GM23338 (cell line): ENCODE measurements around the gene PNPLA2. TPM values are rescaled to one million over a fixed set of nuclear protein-coding genes. Genes with fewer than 3 reads are reported as not detected.

Source experiments
- ATAC-seq: fragments of 200-7000 bp; cut with Tn5 transposase; 3 replicates; pipeline ENCODE4 v1.9.1; 2020
- DNase-seq: peaks from one replicate; pipeline ENCODE4 v3.0.0-alpha.2; 2015; ENCODE audit warnings: low spot score
- H2AFZ ChIP-seq: fragments of 200-600 bp; sonication (generic); 2 replicates; pipeline ENCODE4 v1.8.0; 2016; ENCODE audit warnings: antibody characterized with exemption, mild to moderate bottlenecking, moderate library complexity
- H3F3A ChIP-seq: fragments of 200-600 bp; sonication (generic); replicated peaks from 2 replicates; pipeline ENCODE4 v1.8.0; 2017; ENCODE audit warnings: antibody characterized with exemption, mixed run types, low read depth
- H3K27ac ChIP-seq: fragments of 200-600 bp; sonication (generic); 2 replicates; pipeline ENCODE4 v1.6.1; 2016; ENCODE audit warnings: low read depth
- H3K27me3 ChIP-seq: fragments of 200-600 bp; sonication (generic); 2 replicates; pipeline ENCODE4 v1.8.0; 2016; ENCODE audit warnings: mild to moderate bottlenecking, mixed run types, moderate library complexity; ENCODE audit not compliant: insufficient read depth
- H3K36me3 ChIP-seq: fragments of 200-600 bp; sonication (generic); 2 replicates; pipeline ENCODE4 v1.8.0; 2016; ENCODE audit warnings: mild to moderate bottlenecking; ENCODE audit not compliant: insufficient read depth
- H3K4me1 ChIP-seq: fragments of 200-600 bp; sonication (generic); 2 replicates; pipeline ENCODE4 v1.8.0; 2016; ENCODE audit warnings: mild to moderate bottlenecking, moderate library complexity; ENCODE audit not compliant: insufficient read depth
- H3K4me2 ChIP-seq: fragments of 200-600 bp; sonication (generic); 2 replicates; pipeline ENCODE4 v1.7.1; 2017; ENCODE audit warnings: mixed run types
- H3K4me3 ChIP-seq: fragments of 200-600 bp; sonication (generic); 2 replicates; pipeline ENCODE4 v1.6.1; 2016; ENCODE audit warnings: mixed run types
- H3K79me2 ChIP-seq: fragments of 200-600 bp; sonication (generic); replicated peaks from 2 replicates; pipeline ENCODE4 v1.8.0; 2017; ENCODE audit warnings: mild to moderate bottlenecking; ENCODE audit not compliant: insufficient read depth
- H3K9me2 ChIP-seq: fragments of 200-600 bp; sonication (generic); 2 replicates; pipeline ENCODE4 v1.8.0; 2017; ENCODE audit not compliant: insufficient read depth
- H4K20me1 ChIP-seq: fragments of 200-600 bp; sonication (generic); replicated peaks from 2 replicates; pipeline ENCODE4 v1.8.0; 2017; ENCODE audit warnings: mild to moderate bottlenecking; ENCODE audit not compliant: insufficient read depth
- H3K27ac Mint-ChIP-seq: 2 replicates; pipeline ENCODE4 v1.8.0; 2020; ENCODE audit warnings: inconsistent platforms, mild to moderate bottlenecking, moderate library complexity, mixed read lengths
- H3K27me3 Mint-ChIP-seq: 3 replicates; pipeline ENCODE4 v1.8.0; 2022; ENCODE audit warnings: low read depth, mild to moderate bottlenecking, moderate library complexity, mixed read lengths, inconsistent platforms; ENCODE audit not compliant: insufficient read depth, poor library complexity
- H3K36me3 Mint-ChIP-seq: 3 replicates; pipeline ENCODE4 v1.8.0; 2021; ENCODE audit warnings: low read depth, mild to moderate bottlenecking, inconsistent platforms, moderate library complexity, mixed read lengths
- H3K4me1 Mint-ChIP-seq: 3 replicates; pipeline ENCODE4 v1.8.0; 2020; ENCODE audit warnings: mild to moderate bottlenecking, inconsistent platforms, mixed read lengths
- H3K4me3 Mint-ChIP-seq: 3 replicates; pipeline ENCODE4 v1.8.0; 2021; ENCODE audit warnings: moderate library complexity, mild to moderate bottlenecking, inconsistent platforms, mixed read lengths
- H3K9me3 Mint-ChIP-seq: 3 replicates; pipeline ENCODE4 v1.8.0; 2020; ENCODE audit warnings: moderate library complexity, mild to moderate bottlenecking, inconsistent platforms, mixed read lengths
- CREB1 ChIP-seq: fragments of 250-450 bp; sonication (Bioruptor Pico); IDR thresholded peaks from 2 replicates; pipeline ENCODE4 v1.5.0; 2020; ENCODE audit warnings: low read depth, mild to moderate bottlenecking, moderate library complexity
- EZH2 ChIP-seq: fragments of 200-600 bp; sonication (generic); IDR thresholded peaks from one replicate; pipeline ENCODE4 v1.8.0; 2017; ENCODE audit warnings: antibody characterized with exemption, mild to moderate bottlenecking, low read depth; ENCODE audit not compliant: unreplicated experiment
- EZH2phosphoT487 ChIP-seq: fragments of 200-600 bp; sonication (generic); IDR thresholded peaks from one replicate; pipeline ENCODE4 v1.8.1; 2018; ENCODE audit warnings: antibody characterized with exemption; ENCODE audit not compliant: unreplicated experiment
- JUNB ChIP-seq: IDR thresholded peaks from one replicate; pipeline ENCODE4 v1.6.1; 2016; ENCODE audit warnings: antibody characterized with exemption; ENCODE audit not compliant: unreplicated experiment
- NANOG ChIP-seq: IDR thresholded peaks from 2 replicates; pipeline ENCODE4 v1.6.1; 2016; ENCODE audit warnings: antibody characterized with exemption, borderline replicate concordance
- POLR2AphosphoS5 ChIP-seq: IDR thresholded peaks from 2 replicates; pipeline ENCODE4 v1.6.1; 2016; ENCODE audit warnings: antibody characterized with exemption, low read depth
- ZNF114 ChIP-seq: fragments of 250-450 bp; sonication (Bioruptor Pico); IDR thresholded peaks from 2 replicates; pipeline ENCODE4 v1.5.0; 2020; ENCODE audit warnings: mild to moderate bottlenecking, moderate library complexity
- ZNF331 ChIP-seq: fragments of 250-450 bp; sonication (Bioruptor Pico); IDR thresholded peaks from 2 replicates; pipeline ENCODE4 v1.5.0; 2020; ENCODE audit warnings: low read depth, mild to moderate bottlenecking, moderate library complexity
- polyA plus RNA-seq: library from polyadenylated mRNA; unstranded; fragments of >200 nt; fragmentation: Nextera tagmentation; extraction: Ambion mirVana; gene quantifications from 2 replicates; pipeline ENCODE4 v1.2.1, GENCODE V29; 2016
- total RNA-seq: library from RNA; depleted of rRNA; stranded (reverse); fragments of >200 nt; shearing (Covaris generic); gene quantifications from 2 replicates; pipeline ENCODE4 v1.2.3, GENCODE V29; 2014
- TF ChIP-seq, protein P1 (sequence below): IDR thresholded peaks from 2 replicates; pipeline ENCODE4 v1.6.1; 2016; ENCODE audit warnings: antibody characterized with exemption
- TF ChIP-seq, protein P2 (sequence below), 2 experiments: fragments of 200-600 bp in 1 of 2; sonication (generic) in 1 of 2; conservative IDR thresholded peaks; 2 replicates each; pipeline versions ENCODE4 v1.5.1 to v1.6.1; 2016 to 2017; ENCODE audit warnings: antibody characterized with exemption in 2 of 2, low read depth in 2 of 2, mild to moderate bottlenecking in 2 of 2, moderate library complexity in 1 of 2

The PNPLA2 gene
- total and polyA plus RNA-seq, 2 experiments from 2014 or later: 31.1 to 45.6 TPM

- H3K4me1 ChIP-seq: peaks cover 15% of the 10 kb centered on the region; the same call in 1 of the 2 replicates
- TF ChIP-seq NANOG: no peak
- TF ChIP-seq CREB1: no peak
- no peak for TF ChIP-seq EZH2
- no peak for TF ChIP-seq ZNF114 (CRISPR knock-in tag)
- TF ChIP-seq, protein P1, sequence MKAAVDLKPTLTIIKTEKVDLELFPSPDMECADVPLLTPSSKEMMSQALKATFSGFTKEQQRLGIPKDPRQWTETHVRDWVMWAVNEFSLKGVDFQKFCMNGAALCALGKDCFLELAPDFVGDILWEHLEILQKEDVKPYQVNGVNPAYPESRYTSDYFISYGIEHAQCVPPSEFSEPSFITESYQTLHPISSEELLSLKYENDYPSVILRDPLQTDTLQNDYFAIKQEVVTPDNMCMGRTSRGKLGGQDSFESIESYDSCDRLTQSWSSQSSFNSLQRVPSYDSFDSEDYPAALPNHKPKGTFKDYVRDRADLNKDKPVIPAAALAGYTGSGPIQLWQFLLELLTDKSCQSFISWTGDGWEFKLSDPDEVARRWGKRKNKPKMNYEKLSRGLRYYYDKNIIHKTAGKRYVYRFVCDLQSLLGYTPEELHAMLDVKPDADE: no peak
- TF ChIP-seq, protein P2, sequence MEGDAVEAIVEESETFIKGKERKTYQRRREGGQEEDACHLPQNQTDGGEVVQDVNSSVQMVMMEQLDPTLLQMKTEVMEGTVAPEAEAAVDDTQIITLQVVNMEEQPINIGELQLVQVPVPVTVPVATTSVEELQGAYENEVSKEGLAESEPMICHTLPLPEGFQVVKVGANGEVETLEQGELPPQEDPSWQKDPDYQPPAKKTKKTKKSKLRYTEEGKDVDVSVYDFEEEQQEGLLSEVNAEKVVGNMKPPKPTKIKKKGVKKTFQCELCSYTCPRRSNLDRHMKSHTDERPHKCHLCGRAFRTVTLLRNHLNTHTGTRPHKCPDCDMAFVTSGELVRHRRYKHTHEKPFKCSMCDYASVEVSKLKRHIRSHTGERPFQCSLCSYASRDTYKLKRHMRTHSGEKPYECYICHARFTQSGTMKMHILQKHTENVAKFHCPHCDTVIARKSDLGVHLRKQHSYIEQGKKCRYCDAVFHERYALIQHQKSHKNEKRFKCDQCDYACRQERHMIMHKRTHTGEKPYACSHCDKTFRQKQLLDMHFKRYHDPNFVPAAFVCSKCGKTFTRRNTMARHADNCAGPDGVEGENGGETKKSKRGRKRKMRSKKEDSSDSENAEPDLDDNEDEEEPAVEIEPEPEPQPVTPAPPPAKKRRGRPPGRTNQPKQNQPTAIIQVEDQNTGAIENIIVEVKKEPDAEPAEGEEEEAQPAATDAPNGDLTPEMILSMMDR (conservative IDR thresholded peaks at IDR 0.05; ENCODE audit: low read depth in 2 of 2): no peak
- TF ChIP-seq ZNF331 (CRISPR knock-in tag): no peak
- H3F3A ChIP-seq: peaks cover 20% of the 10 kb centered on the region; the same call in 1 of the 2 replicates
- peaks cover 12% of the 10 kb centered on the region; the same call in 2 of the 3 replicates for H3K4me1 Mint-ChIP-seq
- peaks cover 2% of the 10 kb centered on the region; the same call in 1 of the 3 replicates for H3K36me3 Mint-ChIP-seq
- H3K4me3 ChIP-seq: no peak overlapping the region
- H3K27me3 Mint-ChIP-seq: peaks cover 11% of the 10 kb centered on the region
- no peaks in the 10 kb centered on the region for H3K9me3 Mint-ChIP-seq
- H3K9me2 ChIP-seq: no peaks in the 10 kb centered on the region
- no peak overlapping the region for H3K27ac ChIP-seq
- H2AFZ ChIP-seq: no peak overlapping the region
- H3K27ac Mint-ChIP-seq: no peak overlapping the region
- H3K4me3 Mint-ChIP-seq: no peak overlapping the region
- no peak for DNase-seq
- H3K79me2 ChIP-seq: no peaks in the 10 kb centered on the region; the same call in 1 of the 2 replicates
- no peak overlapping the region for H3K4me2 ChIP-seq
- no peak for ATAC-seq
- H3K36me3 ChIP-seq: no peaks in the 10 kb centered on the region
- H4K20me1 ChIP-seq: no peaks in the 10 kb centered on the region
- H3K27me3 ChIP-seq: no peaks in the 10 kb centered on the region
These were observed 17.5 kb upstream of the PNPLA2 start for GRCh38 chr11:801097-801780.

DNA sequence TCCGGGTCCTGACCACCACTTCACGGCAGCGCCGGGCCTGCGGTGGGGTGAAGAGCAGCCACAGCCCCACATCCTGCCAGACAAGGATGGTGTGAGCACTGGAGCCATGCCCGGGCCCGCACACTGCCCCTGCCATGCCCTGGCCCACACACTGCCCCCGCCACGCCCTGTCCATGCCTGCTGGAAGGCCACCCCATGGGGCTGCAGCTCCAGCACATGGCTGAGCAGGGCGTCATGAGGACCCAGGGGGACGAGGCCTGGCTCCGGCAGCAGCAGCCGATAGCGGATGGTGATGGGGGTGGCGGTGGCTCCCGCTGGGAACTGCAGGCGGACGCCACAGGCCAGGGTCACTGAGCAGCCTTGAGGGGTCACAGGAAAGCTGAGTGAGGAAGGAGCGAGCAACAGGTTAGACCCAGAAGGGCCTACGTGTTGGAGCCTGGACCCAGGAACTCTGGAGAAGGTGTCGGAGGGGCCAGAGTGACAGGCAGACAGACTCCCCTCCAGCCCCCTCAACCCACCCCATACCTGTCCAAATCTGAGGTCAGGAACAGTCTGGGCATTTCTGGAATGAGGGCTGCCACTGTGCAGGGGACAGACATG lies 16.6 kb upstream of the PNPLA2 start:
- H3K4me3 Mint-ChIP-seq: no peak overlapping the region
- peaks cover 25% of the 10 kb centered on the region; the same call in 1 of the 2 replicates for H3F3A ChIP-seq
- no peaks in the 10 kb centered on the region for H3K79me2 ChIP-seq
- peaks cover 3% of the 10 kb centered on the region; the same call in 1 of the 3 replicates for H3K4me1 Mint-ChIP-seq
- no peaks in the 10 kb centered on the region for H3K36me3 ChIP-seq
- DNase-seq: no peak
- H3K27me3 Mint-ChIP-seq: peaks cover 11% of the 10 kb centered on the region
- no peak overlapping the region for H2AFZ ChIP-seq
- no peaks in the 10 kb centered on the region for H3K27me3 ChIP-seq
- H4K20me1 ChIP-seq: no peaks in the 10 kb centered on the region
- no peaks in the 10 kb centered on the region for H3K9me2 ChIP-seq
- no peak for TF ChIP-seq EZH2phosphoT487
- no peak for TF ChIP-seq POLR2AphosphoS5
- TF ChIP-seq ZNF331 (CRISPR knock-in tag): no peak
- no peak for TF ChIP-seq NANOG
- TF ChIP-seq, protein P1: no peak
- no peak for TF ChIP-seq JUNB
- TF ChIP-seq CREB1: no peak
- no peak for TF ChIP-seq ZNF114 (CRISPR knock-in tag)
- TF ChIP-seq, protein P2 (conservative IDR thresholded peaks at IDR 0.05; ENCODE audit: low read depth in 2 of 2): no peak
- no peak overlapping the region for H3K4me3 ChIP-seq
- no peak overlapping the region for H3K4me2 ChIP-seq
- no peaks in the 10 kb centered on the region for H3K9me3 Mint-ChIP-seq
- ATAC-seq: no peak
- H3K27ac ChIP-seq: no peak overlapping the region
- no peak overlapping the region for H3K27ac Mint-ChIP-seq
- peaks cover 2% of the 10 kb centered on the region; the same call in 1 of the 3 replicates for H3K36me3 Mint-ChIP-seq
- H3K4me1 ChIP-seq: peaks cover 7% of the 10 kb centered on the region; the same call in 1 of the 2 replicates
